Stomach (tissue), 9 donors: ENCODE measurements around the gene SLC39A6. TPM values are rescaled to one million over a fixed set of nuclear protein-coding genes. Genes with fewer than 3 reads are reported as not detected.

ENCODE experiments used
- DNase-seq, 2 donors: peaks; one replicate each; pipeline versions ENCODE4 v3.0.0 to v3.0.0-alpha.2; 2013 to 2019
- H3K27ac ChIP-seq, 5 donors: fragments of 200-600 bp in 4 of 5; sonication (generic) in 4 of 5; one replicate each; pipeline ENCODE4 v1.5.1; 2013 to 2019; ENCODE audit warnings: mild to moderate bottlenecking in 1 of 5, moderate library complexity in 1 of 5
- H3K27me3 ChIP-seq, 3 donors: fragments of 200-600 bp; sonication (generic); one replicate each; pipeline ENCODE4 v1.5.1; 2017 to 2019; ENCODE audit warnings: mixed run types in 1 of 3
- H3K36me3 ChIP-seq, 4 donors: fragments of 200-600 bp; sonication (generic); 1 replicate in 3 of 4; 2 replicates in 1 of 4; pipeline ENCODE4 v1.5.1; 2016 to 2019
- H3K4me1 ChIP-seq, 4 donors: fragments of 200-600 bp; sonication (generic); one replicate each; pipeline ENCODE4 v1.5.1; 2016 to 2019
- H3K4me3 ChIP-seq, 4 donors: fragments of 200-600 bp; sonication (generic) in 3 of 4; one replicate each; pipeline ENCODE4 v1.5.1; 2016 to 2019; ENCODE audit warnings: mild to moderate bottlenecking in 1 of 4
- H3K9me3 ChIP-seq, 4 donors: fragments of 200-600 bp; sonication (generic); one replicate each; pipeline ENCODE4 v1.5.1; 2016 to 2019
- EP300 ChIP-seq: sonication (generic); formaldehyde crosslinking; IDR thresholded peaks from one replicate; pipeline ENCODE4 v1.6.1; 2017; ENCODE audit warnings: antibody characterized with exemption
- POLR2A ChIP-seq, 4 donors: fragments of 450-650 bp; IDR thresholded peaks; one replicate each; pipeline ENCODE4 v1.6.1; 2016; ENCODE audit warnings: antibody characterized with exemption in 4 of 4, control low read depth in 2 of 4, mild to moderate bottlenecking in 1 of 4, moderate library complexity in 1 of 4
- POLR2AphosphoS5 ChIP-seq, 3 donors: sonication (generic); formaldehyde crosslinking; IDR thresholded peaks; one replicate each; pipeline ENCODE4 v1.6.1; 2016; ENCODE audit warnings: antibody characterized with exemption in 3 of 3
- WGBS, 5 donors: extraction: QIAGEN DNeasy Blood & Tissue Kit in 3 of 5; methylation state at CpG; one replicate each; pipeline versions ENCODE4 v1.1.5 to v1.1.7; 2013 to 2018; 5-methylcytosine and 5-hydroxymethylcytosine counted together
- intact Hi-C: fragments of 100-400 bp; cut with DNase I; formaldehyde crosslinking; loops from one replicate; pipeline ENCODE4 v1.15.1; 2023; ENCODE audit warnings: low total_unique reads
- polyA plus RNA-seq, 3 donors: library from polyadenylated mRNA; stranded (reverse); fragments of 200-250 nt; gene quantifications; one replicate each; pipeline ENCODE4 v1.2.3, GENCODE V29; 2013
- total RNA-seq, 5 donors: library from RNA; depleted of rRNA; stranded (reverse); fragments of >200 nt; gene quantifications; one replicate each; pipeline versions ENCODE4 v1.1.0 to v1.2.3, GENCODE V29; 2014 to 2016
- TF ChIP-seq, protein P1 (sequence below), 7 experiments: fragments of 450-650 bp in 4 of 7; fragments of 200-600 bp in 3 of 7; sonication (generic) in 3 of 7; IDR thresholded peaks; one replicate each; pipeline ENCODE4 v1.5.1; 2016 to 2019; ENCODE audit warnings: antibody characterized with exemption in 7 of 7, control low read depth in 2 of 7, mild to moderate bottlenecking in 1 of 7
- donor health status: healthy with polysubstance abuse.
- donor health status: Bipolar disorder and iron deficiency.
- donor health status: healthy.

The SLC39A6 gene
- total and polyA plus RNA-seq, 8 donors = 4.0 to 33.9 (median 12.7) TPM

GRCh38 chr18:36114738-36115137, 14.4 kb downstream of the SLC39A6 start:
- H3K4me1 ChIP-seq = no peaks in the 10 kb centered on the region
- no peak for DNase-seq
- no peaks in the 10 kb centered on the region for H3K9me3 ChIP-seq

DNA sequence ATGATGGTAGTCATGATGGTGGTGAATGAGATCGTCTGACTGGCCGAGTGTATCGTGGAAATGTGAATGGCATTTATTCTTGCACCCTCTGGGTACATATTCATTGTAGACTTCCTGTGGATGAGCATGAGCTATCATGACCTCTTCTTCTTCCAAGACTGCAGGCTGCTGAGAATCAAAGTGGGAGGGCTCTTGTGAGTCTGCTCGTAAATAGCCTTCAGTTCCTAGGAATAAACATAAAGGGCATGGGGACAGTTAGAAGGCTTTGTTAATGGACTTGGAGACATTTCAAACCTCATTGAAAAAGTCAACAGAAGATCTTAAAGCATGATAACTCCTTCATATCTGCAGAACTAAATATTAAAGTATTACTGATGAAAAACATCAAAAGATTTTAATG, 14.9 kb downstream of the SLC39A6 start:
- intact Hi-C loops = no loop called here
- Histone ChIP-seq H3K9me3 (no peaks in the 10 kb centered on the region), H3K4me1 (no peaks in the 10 kb centered on the region), H3K36me3 (peaks cover 11 to 94% (median 86%) of the 10 kb centered on the region in 4 donors), H3K27me3 (no peaks in the 10 kb centered on the region), H3K4me3 (no peak overlapping the region), H3K27ac (no peak overlapping the region)
- TF ChIP-seq POLR2A (IDR thresholded peaks at IDR 0.05) = no peak
- no peak for TF ChIP-seq EP300
- no peak for TF ChIP-seq POLR2AphosphoS5 (IDR thresholded peaks at IDR 0.05)
- TF ChIP-seq, protein P1, sequence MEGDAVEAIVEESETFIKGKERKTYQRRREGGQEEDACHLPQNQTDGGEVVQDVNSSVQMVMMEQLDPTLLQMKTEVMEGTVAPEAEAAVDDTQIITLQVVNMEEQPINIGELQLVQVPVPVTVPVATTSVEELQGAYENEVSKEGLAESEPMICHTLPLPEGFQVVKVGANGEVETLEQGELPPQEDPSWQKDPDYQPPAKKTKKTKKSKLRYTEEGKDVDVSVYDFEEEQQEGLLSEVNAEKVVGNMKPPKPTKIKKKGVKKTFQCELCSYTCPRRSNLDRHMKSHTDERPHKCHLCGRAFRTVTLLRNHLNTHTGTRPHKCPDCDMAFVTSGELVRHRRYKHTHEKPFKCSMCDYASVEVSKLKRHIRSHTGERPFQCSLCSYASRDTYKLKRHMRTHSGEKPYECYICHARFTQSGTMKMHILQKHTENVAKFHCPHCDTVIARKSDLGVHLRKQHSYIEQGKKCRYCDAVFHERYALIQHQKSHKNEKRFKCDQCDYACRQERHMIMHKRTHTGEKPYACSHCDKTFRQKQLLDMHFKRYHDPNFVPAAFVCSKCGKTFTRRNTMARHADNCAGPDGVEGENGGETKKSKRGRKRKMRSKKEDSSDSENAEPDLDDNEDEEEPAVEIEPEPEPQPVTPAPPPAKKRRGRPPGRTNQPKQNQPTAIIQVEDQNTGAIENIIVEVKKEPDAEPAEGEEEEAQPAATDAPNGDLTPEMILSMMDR (IDR thresholded peaks at IDR 0.05) = no peak
- WGBS, 5 donors = 75 to 83% (median 75%) methylated on average over 4 of the region's 4 CpGs
- no peak for DNase-seq

More at GRCh38 chr18:36114738-36115137, 14.4 kb downstream of the SLC39A6 start:
- Histone ChIP-seq H3K36me3 (peaks cover 11 to 94% (median 86%) of the 10 kb centered on the region in 4 donors), H3K27ac (no peak overlapping the region), H3K27me3 (no peaks in the 10 kb centered on the region), H3K4me3 (no peak overlapping the region)
- TF ChIP-seq, protein P1 (IDR thresholded peaks at IDR 0.05) = no peak
- TF ChIP-seq POLR2A (IDR thresholded peaks at IDR 0.05) = no peak
- intact Hi-C loops = no loop called here
- WGBS, 5 donors = 85 to 94% (median 87%) methylated on average over 1 of the region's 1 CpG

DNA sequence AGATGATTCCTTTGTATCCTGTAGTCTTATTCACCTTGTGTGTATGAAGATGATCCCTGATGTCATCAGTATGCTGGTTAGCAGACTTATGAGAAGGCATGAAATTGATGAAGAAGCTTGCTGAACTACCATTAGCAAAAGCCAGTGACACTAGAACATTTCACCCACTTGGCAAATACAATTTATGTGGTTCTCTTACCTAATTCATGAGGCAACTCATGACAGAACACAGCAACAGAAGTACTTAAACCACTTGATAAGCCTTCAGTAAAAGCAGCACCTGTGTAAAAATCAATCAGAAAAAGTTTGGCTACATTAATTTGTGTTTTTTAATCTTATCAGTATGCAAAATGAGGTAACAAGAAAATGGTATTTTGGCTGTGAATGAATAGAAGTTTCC, 16.8 kb downstream of the SLC39A6 start:
- Histone ChIP-seq H3K4me1 (no peaks in the 10 kb centered on the region), H3K27me3 (no peaks in the 10 kb centered on the region), H3K27ac (no peak overlapping the region), H3K4me3 (no peak overlapping the region), H3K36me3 (peaks cover 11 to 92% (median 76%) of the 10 kb centered on the region in 4 donors), H3K9me3 (no peaks in the 10 kb centered on the region)
- no peak for TF ChIP-seq POLR2A (IDR thresholded peaks at IDR 0.05)
- TF ChIP-seq EP300 = no peak
- TF ChIP-seq, protein P1 (IDR thresholded peaks at IDR 0.05) = no peak
- TF ChIP-seq POLR2AphosphoS5 (IDR thresholded peaks at IDR 0.05) = no peak
- intact Hi-C loops = no loop called here
- DNase-seq = no peak

DNA sequence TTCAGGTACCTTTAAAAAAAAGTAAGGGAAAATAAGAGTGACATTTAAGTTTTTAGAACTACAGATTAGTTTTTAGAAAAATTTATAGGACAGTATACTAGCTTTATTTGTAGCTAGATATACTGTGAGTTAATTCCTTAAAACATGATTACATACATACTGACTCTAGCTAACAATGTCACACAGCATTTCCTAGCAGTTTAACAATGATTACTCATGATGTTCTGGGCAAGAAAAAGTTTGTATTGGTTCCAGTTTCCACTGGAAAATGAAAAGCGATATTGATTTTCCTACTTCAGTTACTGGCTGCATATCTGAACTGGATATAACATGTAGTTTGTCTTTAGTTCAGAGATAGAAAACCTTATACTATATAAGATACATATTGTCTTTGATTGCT, 19.4 kb downstream of the SLC39A6 start:
- WGBS, 5 donors = 53 to 79% (median 62%) methylated on average over 1 of the region's 1 CpG

More for the DNA sequence above, 19.4 kb downstream of the SLC39A6 start:
- DNase-seq = no peak
- TF ChIP-seq, protein P1 (IDR thresholded peaks at IDR 0.05) = no peak
- TF ChIP-seq POLR2A (IDR thresholded peaks at IDR 0.05) (no peak), EP300 (no peak), POLR2AphosphoS5 (IDR thresholded peaks at IDR 0.05) (no peak)
- Histone ChIP-seq H3K4me1 (no peaks in the 10 kb centered on the region), H3K36me3 (peaks cover 11 to 68% (median 50%) of the 10 kb centered on the region in 4 donors), H3K27me3 (no peaks in the 10 kb centered on the region), H3K9me3 (no peaks in the 10 kb centered on the region), H3K4me3 (no peak overlapping the region), H3K27ac (no peak overlapping the region)
- intact Hi-C loops = no loop called here
